NCI-H2171 (cell line): ENCODE data around the gene ELN.
"Not testable (repeated sequence)": the region's sequence is repeated elsewhere in the genome, so short reads cannot be mapped to it uniquely, and the experiment has no call there.

Experiments
- DNase-seq: peaks from one replicate; lab custom pipeline; 2025; lab: John Stamatoyannopoulos, UW

Gene ELN

GRCh38 chr7:74001150-74001494 is 26.9 kb upstream of the ELN start:
- DNase-seq: no peak

- no peak for DNase-seq
Observed at GRCh38 chr7:74002474-74003017, 25.4 kb upstream of the ELN start.

DNA sequence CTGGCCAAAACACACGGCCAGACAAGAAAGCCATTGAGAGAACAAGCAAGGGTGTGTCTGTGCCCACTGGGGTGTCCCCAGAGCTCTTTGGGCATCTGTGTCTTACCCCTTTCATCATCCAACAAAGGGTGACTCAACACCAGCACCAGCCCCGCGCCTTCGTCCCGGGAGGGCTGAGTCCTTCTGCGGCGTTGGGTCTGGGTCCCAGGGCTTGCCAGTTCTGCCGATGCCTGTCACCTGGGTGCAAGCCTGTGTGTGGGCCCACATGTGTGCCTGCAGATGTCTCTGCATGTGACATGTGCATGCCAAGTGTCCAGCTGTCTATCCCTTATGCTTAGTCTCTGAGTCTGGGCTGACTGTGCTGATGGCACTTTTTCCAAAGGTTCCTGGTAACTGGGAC is 24.4 kb upstream of the ELN start:
- no peak for DNase-seq

DNA sequence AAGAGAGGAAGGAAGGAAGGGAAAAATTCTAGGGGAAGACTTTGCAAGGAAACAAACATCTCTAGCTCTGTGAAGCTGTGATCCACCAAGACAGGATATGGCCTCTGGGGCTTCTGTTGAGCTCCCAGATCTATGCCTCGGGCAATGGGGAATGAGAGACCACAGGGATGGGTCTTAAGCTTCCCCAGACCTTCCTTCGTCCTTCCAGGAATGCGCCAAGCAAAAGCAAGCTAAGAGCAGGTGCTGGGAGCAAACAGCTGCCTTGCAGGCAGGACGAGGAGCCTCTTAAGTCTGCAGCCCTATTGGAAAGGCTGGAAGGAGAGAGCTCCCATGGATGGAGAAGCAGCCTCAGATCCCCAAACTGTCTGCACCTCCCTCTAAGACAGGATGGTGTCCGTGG is 21.9 kb upstream of the ELN start:
- DNase-seq: no peak

DNA sequence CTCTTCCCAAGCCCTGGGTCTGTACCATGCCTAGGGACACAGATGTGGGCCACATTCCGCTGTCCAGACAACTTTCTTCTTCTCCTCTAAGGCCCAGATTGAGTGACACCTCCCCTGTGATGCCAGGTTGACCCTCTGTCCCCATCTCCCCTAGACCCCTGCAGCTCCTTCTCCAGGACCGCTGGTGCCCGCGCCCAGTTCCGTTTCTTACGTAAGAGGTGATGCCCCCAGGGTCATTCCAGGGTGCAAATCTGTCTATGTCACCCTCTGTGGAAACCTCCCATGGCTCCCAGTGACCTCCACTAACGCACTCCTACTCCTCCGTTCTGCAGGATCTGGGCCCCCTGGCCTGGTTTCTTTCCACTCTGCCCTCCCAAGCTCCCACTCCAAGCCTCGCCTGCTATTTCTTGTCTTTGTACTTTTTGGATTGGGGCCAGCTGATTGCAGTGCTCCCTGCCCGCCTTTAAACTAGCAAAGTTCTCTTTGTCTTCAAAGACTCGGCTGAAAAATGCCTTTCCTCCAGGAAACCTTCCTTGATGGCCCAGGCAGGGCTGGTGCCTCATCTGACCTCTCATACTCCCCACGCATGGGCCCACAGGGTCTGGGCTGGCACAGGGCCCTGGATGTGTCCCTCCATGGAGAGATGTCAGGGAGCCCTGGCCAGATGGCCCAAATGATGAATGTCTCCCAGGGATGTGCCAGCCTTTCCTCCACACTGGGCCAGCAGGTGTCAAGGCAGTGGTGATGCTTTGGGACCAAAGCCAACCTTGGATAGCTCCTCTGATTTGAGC is 21.3 kb upstream of the ELN start:
- DNase-seq: no peak

GRCh38 chr7:74007242-74007567 is 20.8 kb upstream of the ELN start:
- no peak for DNase-seq

GRCh38 chr7:74008687-74009086 is 19.3 kb upstream of the ELN start:
- no peak for DNase-seq

DNA sequence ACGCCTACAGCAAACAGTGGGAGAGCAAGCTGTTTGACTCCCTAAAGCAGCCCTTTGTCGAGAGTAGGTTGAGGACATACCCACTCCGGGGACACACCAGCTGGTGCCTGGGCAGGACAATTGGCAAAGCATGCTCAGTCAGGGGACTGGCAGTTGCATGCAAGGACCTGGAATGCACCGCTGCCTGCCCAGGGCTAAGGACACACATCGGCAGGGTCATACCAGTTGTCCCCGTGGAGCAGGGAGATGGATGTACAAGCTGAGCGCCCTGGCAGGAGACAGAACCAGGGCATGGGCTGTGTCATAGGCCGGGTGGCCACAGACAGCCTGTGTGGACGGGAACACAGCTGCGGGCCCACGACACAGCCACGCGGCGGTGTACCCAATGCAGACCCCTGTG is 18.3 kb upstream of the ELN start:
- no peak for DNase-seq

- DNase-seq: no peak
Observed at GRCh38 chr7:74010407-74010806, 17.6 kb upstream of the ELN start.

DNA sequence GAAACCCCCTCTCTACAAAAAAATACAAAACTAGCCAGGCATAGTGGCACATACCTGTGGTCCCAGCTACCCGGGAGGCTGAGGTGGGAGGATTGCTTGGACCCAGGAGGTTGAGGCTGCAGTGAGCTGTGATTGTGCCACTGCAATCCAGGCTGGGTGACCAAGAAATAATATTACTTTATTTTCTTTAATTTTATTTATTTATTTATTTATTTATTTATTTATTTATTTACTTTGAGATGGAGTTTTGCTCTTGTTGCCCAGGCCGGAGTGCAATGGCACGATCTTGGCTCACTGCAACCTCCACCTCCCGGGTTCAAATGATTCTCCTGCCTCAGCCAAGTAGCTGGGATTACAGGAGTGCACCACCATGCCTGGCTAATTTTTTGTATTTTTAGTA is 16.6 kb upstream of the ELN start:
- not testable (repeated sequence) for DNase-seq

DNA sequence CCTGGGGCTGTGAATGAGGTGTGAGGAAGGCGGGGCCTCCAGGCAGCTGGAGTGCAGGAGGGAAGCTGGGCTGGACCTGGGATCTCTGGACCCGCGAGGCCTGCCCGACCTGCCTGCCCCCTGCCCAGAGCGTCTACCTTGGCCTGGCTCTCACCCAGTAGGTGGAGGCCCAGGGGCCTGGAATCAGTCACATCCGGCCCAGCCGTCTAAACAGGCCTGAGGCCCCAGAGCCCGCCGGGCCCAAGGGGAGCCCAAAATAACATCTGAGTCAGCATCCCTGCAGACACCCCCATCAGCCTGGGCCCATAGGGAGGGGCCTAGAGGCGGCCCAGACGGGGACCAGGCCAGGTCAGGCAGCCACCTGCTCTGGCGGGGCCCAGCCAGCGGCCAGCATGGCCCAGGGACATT is 15.1 kb upstream of the ELN start:
- no peak for DNase-seq

DNA sequence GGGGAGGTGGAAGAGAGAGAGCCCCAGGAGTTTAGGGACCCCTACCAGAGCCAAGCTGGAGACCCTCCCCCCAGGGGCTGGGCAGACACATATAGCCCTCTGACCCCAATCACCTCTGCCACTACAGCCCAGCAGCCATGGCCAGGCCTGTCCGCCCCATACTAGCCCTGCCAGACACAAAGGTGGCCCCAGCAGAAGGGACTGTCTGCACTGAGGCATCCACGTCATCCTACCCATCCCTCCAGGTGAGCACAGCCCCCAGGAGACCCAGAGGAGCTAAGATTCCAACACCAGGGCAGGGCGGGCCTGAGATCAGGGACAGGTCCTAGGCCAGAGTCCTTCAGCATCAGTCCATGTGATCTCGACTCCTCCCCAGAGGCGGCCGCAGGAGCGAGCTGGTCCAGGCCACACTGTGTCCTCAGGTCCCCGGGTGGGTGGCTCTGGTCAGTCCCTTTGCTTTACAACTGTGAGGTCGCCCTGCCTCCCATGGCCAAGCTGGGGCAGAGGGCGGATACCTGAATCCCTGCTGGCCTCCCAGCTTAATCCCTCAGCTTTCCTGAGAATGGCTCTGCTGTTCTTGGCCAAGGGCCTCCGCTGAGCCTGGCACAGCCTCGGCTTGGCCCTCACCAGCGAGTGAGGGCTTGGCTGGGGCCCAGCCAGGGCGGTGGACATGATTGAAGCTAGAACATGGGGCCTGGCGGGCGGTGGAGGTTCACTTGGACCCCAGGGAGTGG is 14.3 kb upstream of the ELN start:
- no peak for DNase-seq

DNA sequence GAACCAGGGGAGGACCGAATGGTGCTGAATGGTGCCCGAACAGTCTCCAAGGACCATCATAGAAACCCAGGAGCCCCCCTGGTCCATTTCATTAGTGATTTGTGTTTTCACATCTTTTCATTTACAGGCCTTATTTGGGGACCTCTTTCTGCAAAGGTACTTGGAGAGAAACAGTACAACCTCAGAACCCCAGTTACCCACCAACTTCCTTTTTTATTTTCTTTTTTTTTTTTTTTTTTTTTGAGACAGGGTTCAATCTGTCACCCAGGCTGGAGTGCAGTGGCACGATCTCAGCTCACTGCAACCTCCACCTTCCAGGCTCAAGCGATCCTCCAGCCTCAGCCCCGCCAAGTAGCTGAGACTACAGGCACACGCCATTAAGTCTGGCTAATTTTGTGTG is 13.0 kb upstream of the ELN start:
- DNase-seq: no peak

- DNase-seq: no peak
Observed at GRCh38 chr7:74015670-74016069, 12.3 kb upstream of the ELN start.

- no peak for DNase-seq
Observed at GRCh38 chr7:74017125-74017524, 10.8 kb upstream of the ELN start.

DNA sequence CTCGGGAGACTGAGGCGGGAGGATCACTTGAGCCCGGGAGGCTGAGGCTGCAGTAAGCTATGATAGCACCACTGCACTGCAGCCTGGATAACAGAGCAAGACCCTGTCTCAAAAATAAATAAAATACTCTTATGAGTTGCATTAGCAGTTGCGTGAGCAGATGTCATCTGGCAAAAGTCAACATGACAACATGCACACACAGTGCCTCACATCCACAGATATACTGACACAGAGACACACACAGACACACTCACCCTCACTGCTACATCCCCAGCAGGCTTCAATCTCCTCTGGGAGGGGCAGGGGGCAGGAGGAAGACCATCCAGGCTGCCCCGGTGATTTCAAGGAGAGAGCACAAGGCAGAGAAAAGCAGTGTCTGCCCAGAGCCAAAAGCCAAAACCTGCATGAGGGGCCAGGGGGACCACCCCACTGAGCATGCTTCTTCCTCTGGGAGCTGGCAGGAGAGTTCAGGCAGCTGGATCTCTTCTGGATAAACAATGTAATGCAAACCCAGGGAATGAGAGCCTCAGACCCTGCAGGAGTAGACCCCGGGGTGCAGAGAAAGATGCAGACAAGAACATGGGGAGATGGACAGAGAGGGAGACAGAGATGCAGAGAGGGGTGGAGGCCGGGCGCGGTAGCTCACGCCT is 9.6 kb upstream of the ELN start:
- DNase-seq: no peak

GRCh38 chr7:74019149-74019548 is 8.8 kb upstream of the ELN start:
- no peak for DNase-seq

GRCh38 chr7:74020390-74020789 is 7.6 kb upstream of the ELN start:
- no peak for DNase-seq

- no peak for DNase-seq
Observed at GRCh38 chr7:74021546-74022320, 6.2 kb upstream of the ELN start.

- DNase-seq: no peak
Observed at GRCh38 chr7:74022507-74022906, 5.5 kb upstream of the ELN start.

DNA sequence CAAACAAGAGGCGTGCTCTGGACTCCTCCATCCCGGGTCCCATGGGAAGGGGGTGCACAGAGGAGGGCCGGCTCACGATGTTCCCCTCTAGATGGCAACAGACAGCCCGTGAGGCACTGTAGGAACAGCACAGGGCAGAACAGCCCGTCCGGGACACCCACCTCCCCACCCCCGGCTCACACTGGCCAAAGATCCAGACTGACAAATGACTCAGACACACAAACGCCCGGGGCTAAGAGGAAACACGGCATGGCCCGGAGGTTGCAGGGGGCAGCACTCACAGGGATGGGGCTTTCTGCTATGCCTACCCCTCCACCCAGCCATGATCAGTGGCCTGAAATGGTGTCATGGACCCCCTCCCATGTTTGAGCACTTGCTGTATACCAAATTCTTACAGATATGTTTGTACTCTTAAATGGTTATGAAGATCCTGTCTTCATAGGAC is 4.9 kb upstream of the ELN start:
- no peak for DNase-seq

DNA sequence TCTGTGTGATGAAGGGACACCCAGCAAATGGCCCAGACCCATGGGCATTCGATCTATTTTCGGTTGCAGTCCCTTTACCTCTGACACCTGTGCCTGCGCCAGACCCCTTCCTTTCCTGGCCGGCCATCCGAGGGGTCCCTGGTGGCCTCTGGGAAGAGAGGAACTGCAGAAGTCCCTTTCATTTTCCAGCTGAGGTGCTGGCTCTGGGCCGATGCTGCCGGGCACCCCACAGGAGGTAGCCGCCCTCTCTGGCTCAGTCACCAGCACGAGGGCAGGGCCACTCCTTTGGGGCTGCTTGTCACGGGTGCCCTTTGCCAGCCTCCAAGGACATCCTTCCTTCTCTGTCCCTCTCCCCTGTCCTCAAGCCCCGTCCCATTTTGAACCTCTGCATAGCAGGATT is 4.2 kb upstream of the ELN start:
- DNase-seq: no peak
